Activated naive CD4-positive, alpha-beta T cell treated with anti-CD3 and anti-CD28 coated beads for 36 hours (primary cell): Measurements from ENCODE around the gene OPTN. TPM values are rescaled to one million over a fixed set of nuclear protein-coding genes. Genes with fewer than 3 reads are reported as not detected.
A peak's percentile ranks its signal among the peaks of the same experiment; 100 is the strongest.
"Not testable (repeated sequence)": the region's sequence is repeated elsewhere in the genome, so short reads cannot be mapped to it uniquely, and the experiment has no call there.

ENCODE experiments used
- CTCF ChIA-PET: fragments of 350-600 bp; sonication (Branson Sonifier 250); formaldehyde crosslinking; loops from one replicate; lab custom pipeline; 2021; ENCODE audit warnings: antibody characterized with exemption; lab: Charles Lee
- DNase-seq: peaks from one replicate; pipeline ENCODE4 v3.0.0-alpha.2; 2020
- H3K27ac Mint-ChIP-seq: one replicate; pipeline ENCODE4 v1.8.0; 2021; ENCODE audit warnings: mild to moderate bottlenecking, mixed read lengths
- H3K27me3 Mint-ChIP-seq: one replicate; pipeline ENCODE4 v1.8.0; 2021; ENCODE audit warnings: low read depth, mixed read lengths
- H3K36me3 Mint-ChIP-seq: one replicate; pipeline ENCODE4 v1.8.0; 2021; ENCODE audit warnings: low read depth, mixed read lengths
- H3K4me1 Mint-ChIP-seq: one replicate; pipeline ENCODE4 v1.8.0; 2021; ENCODE audit warnings: low read depth, mixed read lengths
- H3K4me3 Mint-ChIP-seq: one replicate; pipeline ENCODE4 v1.8.0; 2021; ENCODE audit warnings: mild to moderate bottlenecking, moderate library complexity, mixed read lengths
- H3K9me3 Mint-ChIP-seq: one replicate; pipeline ENCODE4 v1.8.0; 2021; ENCODE audit warnings: mixed read lengths
- intact Hi-C: fragments of 100-400 bp; cut with micrococcal nuclease; formaldehyde crosslinking; loops from one replicate; pipeline ENCODE4 v1.15.1; 2023
- total RNA-seq, 2 experiments: library from RNA; stranded (reverse); gene quantifications; one replicate each; pipeline ENCODE4 v1.2.3, GENCODE V29; 2021

The OPTN gene
- total RNA-seq, 2 experiments from 2014 or later = 39.7 to 43.8 TPM

DNA sequence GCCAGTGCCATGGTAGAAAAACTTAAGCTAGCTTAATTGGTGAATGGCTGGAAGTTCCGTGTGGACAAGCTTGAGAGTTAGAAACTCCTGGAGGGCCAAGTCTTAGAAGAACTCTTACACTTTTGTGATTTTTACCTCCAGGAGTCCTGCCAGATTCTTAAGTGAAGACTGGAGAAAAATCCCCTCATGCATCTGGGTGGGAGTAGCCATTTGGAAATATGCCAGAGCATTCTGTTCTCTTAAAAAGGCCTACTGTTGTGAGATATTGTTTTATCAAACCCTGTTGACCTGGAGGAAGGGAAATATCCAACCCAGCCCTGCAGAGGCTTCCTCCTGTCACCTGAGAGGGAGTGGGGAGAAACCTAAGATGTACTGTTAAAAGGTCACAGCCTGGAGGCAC lies 43.8 kb downstream of the OPTN start:
- H3K4me3 Mint-ChIP-seq = no peak overlapping the region
- peaks cover 17% of the 10 kb centered on the region for H3K9me3 Mint-ChIP-seq
- no peak overlapping the region for H3K27ac Mint-ChIP-seq
- CTCF ChIA-PET = no interaction called here
- no peaks in the 10 kb centered on the region for H3K27me3 Mint-ChIP-seq
- intact Hi-C loops = no loop called here
- DNase-seq = no peak
- H3K36me3 Mint-ChIP-seq = peaks cover 28% of the 10 kb centered on the region
- no peaks in the 10 kb centered on the region for H3K4me1 Mint-ChIP-seq

GRCh38 chr10:13144814-13145213 lies 44.9 kb downstream of the OPTN start:
- no peaks in the 10 kb centered on the region for H3K4me1 Mint-ChIP-seq
- DNase-seq = no peak
- H3K4me3 Mint-ChIP-seq = no peak overlapping the region
- no peaks in the 10 kb centered on the region for H3K27me3 Mint-ChIP-seq
- H3K36me3 Mint-ChIP-seq = peaks cover 25% of the 10 kb centered on the region
- CTCF ChIA-PET = no interaction called here
- intact Hi-C loops = no loop called here
- H3K27ac Mint-ChIP-seq = no peak overlapping the region
- peaks cover 21% of the 10 kb centered on the region for H3K9me3 Mint-ChIP-seq

GRCh38 chr10:13146379-13146778 lies 46.4 kb downstream of the OPTN start:
- no peak for DNase-seq
- Mint-ChIP-seq H3K27ac (no peak overlapping the region), H3K36me3 (peaks cover 13% of the 10 kb centered on the region), H3K4me1 (no peaks in the 10 kb centered on the region), H3K4me3 (no peak overlapping the region), H3K27me3 (no peaks in the 10 kb centered on the region), H3K9me3 (peaks cover 25% of the 10 kb centered on the region)
- intact Hi-C loops = no loop called here
- CTCF ChIA-PET = no interaction called here

GRCh38 chr10:13147161-13147560 lies 47.2 kb downstream of the OPTN start:
- CTCF ChIA-PET = no interaction called here
- intact Hi-C loops = no loop called here
- H3K9me3 Mint-ChIP-seq = peaks cover 25% of the 10 kb centered on the region
- H3K27ac Mint-ChIP-seq = no peak overlapping the region
- H3K4me1 Mint-ChIP-seq = no peaks in the 10 kb centered on the region
- DNase-seq = no peak
- no peaks in the 10 kb centered on the region for H3K27me3 Mint-ChIP-seq
- H3K36me3 Mint-ChIP-seq = peaks cover 13% of the 10 kb centered on the region
- no peak overlapping the region for H3K4me3 Mint-ChIP-seq

- Mint-ChIP-seq H3K4me3 (no peak overlapping the region), H3K27ac (no peak overlapping the region), H3K9me3 (peaks cover 13% of the 10 kb centered on the region), H3K27me3 (peaks cover 2% of the 10 kb centered on the region), H3K4me1 (no peaks in the 10 kb centered on the region), H3K36me3 (peaks cover 3% of the 10 kb centered on the region)
- CTCF ChIA-PET = no interaction called here
- intact Hi-C loops = no loop called here
- no peak for DNase-seq
Observed at GRCh38 chr10:13152296-13152695, 52.3 kb downstream of the OPTN start.

DNA sequence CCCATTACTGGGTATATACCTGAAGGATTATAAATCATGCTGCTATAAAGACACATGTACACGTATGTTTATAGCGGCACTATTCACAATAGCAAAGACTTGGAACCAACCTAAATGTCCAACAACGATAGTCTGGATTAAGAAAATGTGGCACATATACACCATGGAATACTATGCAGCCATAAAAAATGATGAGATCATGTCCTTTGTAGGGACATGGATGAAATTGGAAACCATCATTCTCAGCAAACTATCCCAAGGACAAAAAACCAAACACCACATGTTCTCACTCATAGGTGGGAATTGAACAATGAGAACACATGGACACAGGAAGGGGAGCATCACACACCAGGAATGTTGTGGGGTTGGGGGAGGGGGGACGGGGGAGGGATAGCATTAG lies 55.9 kb downstream of the OPTN start:
- DNase-seq, H3K4me1 Mint-ChIP-seq, H3K9me3 Mint-ChIP-seq, H3K27ac Mint-ChIP-seq, H3K27me3 Mint-ChIP-seq, CTCF ChIA-PET, H3K4me3 Mint-ChIP-seq, H3K36me3 Mint-ChIP-seq, intact Hi-C loops: not testable (repeated sequence)

- H3K4me3 Mint-ChIP-seq = peak overlapping the region; percentile 52
- CTCF ChIA-PET = interaction anchor here (4.8 kb wide), 1 partner anchor 143 kb away, joined by 53 read pairs; the partner anchor contains the start of gene PHYH
- peaks cover 18% of the 10 kb centered on the region for H3K4me1 Mint-ChIP-seq
- H3K9me3 Mint-ChIP-seq = peaks cover 4% of the 10 kb centered on the region
- peaks cover 15% of the 10 kb centered on the region for H3K36me3 Mint-ChIP-seq
- no peak for DNase-seq
- H3K27me3 Mint-ChIP-seq = peaks cover 2% of the 10 kb centered on the region
- intact Hi-C loops = no loop called here
- H3K27ac Mint-ChIP-seq = no peak overlapping the region
Observed at GRCh38 chr10:13158401-13158800, 58.4 kb downstream of the OPTN start.

- H3K4me1 Mint-ChIP-seq = peaks cover 27% of the 10 kb centered on the region
- intact Hi-C loops = loop anchor here (1.0 to 5.0 kb wide), 8 partner anchors 62 to 626 kb away; partner anchors contain the start of genes PRPF18 and SEPHS1
- H3K4me3 Mint-ChIP-seq = peak within 1 kb of the TSS; percentile 88
- H3K36me3 Mint-ChIP-seq = peaks cover 35% of the 10 kb centered on the region
- peak within 1 kb of the TSS; percentile 63 for H3K27ac Mint-ChIP-seq
- CTCF ChIA-PET = interaction anchor here (0.6 to 4.8 kb wide), 11 partner anchors 10 to 278 kb away, joined by 3 to 53 read pairs (median 4); partner anchors contain the start of gene PHYH
- H3K9me3 Mint-ChIP-seq = no peaks in the 10 kb centered on the region
- DNase-seq = peak; percentile 99
- peaks cover 2% of the 10 kb centered on the region for H3K27me3 Mint-ChIP-seq
Observed at GRCh38 chr10:13160934-13161856, 61.2 kb downstream of the OPTN start, which contains the start of gene MCM10. MCM10 (plus strand) TSS chr10:13161558; CDS start chr10:13164203, 2,645 bp downstream.

GRCh38 chr10:13161857-13162271 lies 61.9 kb downstream of the OPTN start:
- peak overlapping the region; percentile 14 for H3K27ac Mint-ChIP-seq
- H3K4me1 Mint-ChIP-seq = peaks cover 27% of the 10 kb centered on the region
- intact Hi-C loops = loop anchor here (1.0 to 5.0 kb wide), 8 partner anchors 63 to 625 kb away; partner anchors contain the start of genes PRPF18 and SEPHS1
- peak overlapping the region; percentile 88 for H3K4me3 Mint-ChIP-seq
- H3K36me3 Mint-ChIP-seq = peaks cover 38% of the 10 kb centered on the region
- peak; percentile 48 for DNase-seq
- CTCF ChIA-PET = interaction anchor here (0.7 to 4.8 kb wide), 9 partner anchors 9 to 279 kb away, joined by 3 to 53 read pairs (median 4); partner anchors contain the start of gene PHYH
- H3K9me3 Mint-ChIP-seq = no peaks in the 10 kb centered on the region
- peaks cover 2% of the 10 kb centered on the region for H3K27me3 Mint-ChIP-seq

- CTCF ChIA-PET = interaction anchor here (1.6 to 2.0 kb wide), 2 partner anchors 186 to 277 kb away, joined by 4 to 5 read pairs; no protein-coding TSS in a partner anchor
- intact Hi-C loops = loop anchor here (5.0 kb wide), 2 partner anchors 208 to 623 kb away; no protein-coding TSS in a partner anchor
- Mint-ChIP-seq H3K27me3 (no peaks in the 10 kb centered on the region), H3K27ac (no peak overlapping the region), H3K9me3 (no peaks in the 10 kb centered on the region), H3K36me3 (peaks cover 53% of the 10 kb centered on the region), H3K4me3 (peak overlapping the region; percentile 13), H3K4me1 (peaks cover 27% of the 10 kb centered on the region)
- DNase-seq = no peak
Observed at GRCh38 chr10:13163859-13164258, 63.9 kb downstream of the OPTN start.

- H3K4me1 Mint-ChIP-seq = peaks cover 27% of the 10 kb centered on the region
- H3K4me3 Mint-ChIP-seq = no peak overlapping the region
- H3K27ac Mint-ChIP-seq = no peak overlapping the region
- H3K36me3 Mint-ChIP-seq = peaks cover 62% of the 10 kb centered on the region
- DNase-seq = no peak
- no peaks in the 10 kb centered on the region for H3K9me3 Mint-ChIP-seq
- no peaks in the 10 kb centered on the region for H3K27me3 Mint-ChIP-seq
- CTCF ChIA-PET = no interaction called here
- intact Hi-C loops = no loop called here
Observed at GRCh38 chr10:13165177-13165576, 65.2 kb downstream of the OPTN start.

- no peak overlapping the region for H3K27ac Mint-ChIP-seq
- DNase-seq = no peak
- intact Hi-C loops = no loop called here
- H3K36me3 Mint-ChIP-seq = peaks cover 74% of the 10 kb centered on the region
- H3K27me3 Mint-ChIP-seq = no peaks in the 10 kb centered on the region
- H3K4me1 Mint-ChIP-seq = peaks cover 14% of the 10 kb centered on the region
- H3K4me3 Mint-ChIP-seq = no peak overlapping the region
- CTCF ChIA-PET = interaction anchor here (0.6 to 1.5 kb wide), 3 partner anchors 43 to 273 kb away, joined by 3 read pairs; no protein-coding TSS in a partner anchor
- H3K9me3 Mint-ChIP-seq = no peaks in the 10 kb centered on the region
Observed at GRCh38 chr10:13167568-13167967, 67.6 kb downstream of the OPTN start.
